Fibroblast of lung (primary cell): ENCODE results near the gene CEP41. TPM values are rescaled to one million over a fixed set of nuclear protein-coding genes. Genes with fewer than 3 reads are reported as not detected.

Source experiments
- DNase-seq, 2 donors: peaks; one replicate each; pipeline versions ENCODE4 v3.0.0 to v3.0.0-alpha.2; 2010; ENCODE audit warnings: low read depth in 2 of 2
- H2AFZ ChIP-seq: 2 replicates; pipeline ENCODE4 v1.5.1; 2012; ENCODE audit warnings: low read length, control low read depth, inconsistent platforms
- H3K27ac ChIP-seq: 2 replicates; pipeline ENCODE4 v1.5.1; 2011; ENCODE audit warnings: low read length, control low read depth; ENCODE audit not compliant: insufficient read depth
- H3K27me3 ChIP-seq: 2 replicates; pipeline ENCODE4 v1.5.1; 2011; ENCODE audit warnings: mild to moderate bottlenecking, low read length; ENCODE audit not compliant: control insufficient read depth, insufficient read depth
- H3K36me3 ChIP-seq: 2 replicates; pipeline ENCODE4 v1.5.1; 2011; ENCODE audit warnings: low read length; ENCODE audit not compliant: control insufficient read depth, insufficient read depth
- H3K4me1 ChIP-seq: 2 replicates; pipeline ENCODE4 v1.5.1; 2011; ENCODE audit warnings: low read length; ENCODE audit not compliant: control insufficient read depth, insufficient read depth; ENCODE audit errors: extremely low read depth
- H3K4me2 ChIP-seq: 2 replicates; pipeline ENCODE4 v1.5.1; 2011; ENCODE audit warnings: low read length, control low read depth; ENCODE audit not compliant: insufficient read depth; ENCODE audit errors: extremely low read depth
- H3K4me3 ChIP-seq, 4 experiments: fragments of 200-600 bp in 1 of 4; sonication (generic) in 1 of 4; replicated peaks in 1 of 4; 2 replicates each; pipeline ENCODE4 v1.5.1; 2011 to 2016; ENCODE audit warnings: low read length in 4 of 4, low read depth in 3 of 4, mild to moderate bottlenecking in 3 of 4, control low read depth in 2 of 4, inconsistent platforms in 1 of 4, mixed read lengths in 1 of 4; ENCODE audit not compliant: insufficient read depth in 1 of 4; ENCODE audit errors: control extremely low read depth in 1 of 4
- H3K79me2 ChIP-seq: 2 replicates; pipeline ENCODE4 v1.5.1; 2012; ENCODE audit warnings: mild to moderate bottlenecking, low read length, inconsistent platforms; ENCODE audit not compliant: control insufficient read depth, insufficient read depth
- H3K9ac ChIP-seq: 2 replicates; pipeline ENCODE4 v1.5.1; 2011; ENCODE audit warnings: mild to moderate bottlenecking, low read length, control low read depth; ENCODE audit not compliant: insufficient read depth
- H3K9me3 ChIP-seq: 2 replicates; pipeline ENCODE4 v1.5.1; 2012; ENCODE audit warnings: low read depth, low read length; ENCODE audit not compliant: control insufficient read depth, insufficient read depth
- H4K20me1 ChIP-seq: 2 replicates; pipeline ENCODE4 v1.5.1; 2011; ENCODE audit warnings: low read length; ENCODE audit not compliant: control insufficient read depth, insufficient read depth; ENCODE audit errors: extremely low read depth
- EZH2 ChIP-seq: IDR thresholded peaks from 2 replicates; pipeline ENCODE4 v1.5.1; 2012; ENCODE audit warnings: low read length, control low read depth, mild to moderate bottlenecking; ENCODE audit errors: missing control alignments
- polyA plus RNA-seq, 2 donors: library from polyadenylated mRNA; depleted of rRNA in 1 of 2; stranded (reverse) in 1 of 2; unstranded in 1 of 2; fragments of >200 nt; gene quantifications; 2 replicates each; pipeline ENCODE4 v1.2.1, GENCODE V29; 2011 to 2012; ENCODE audit warnings: missing spikeins in 1 of 2
- total RNA-seq: library from RNA; depleted of rRNA; stranded (reverse); fragments of >200 nt; gene quantifications from 2 replicates; pipeline ENCODE4 v1.2.1, GENCODE V29; 2014
- TF ChIP-seq, protein P1 (sequence below), 2 donors: IDR thresholded peaks in 1 of 2; conservative IDR thresholded peaks in 1 of 2; 1 replicate in 1 of 2; 2 replicates in 1 of 2; pipeline ENCODE4 v1.5.1; 2011 to 2012; ENCODE audit warnings: low read length in 2 of 2, control low read depth in 1 of 2, inconsistent platforms in 1 of 2, low read depth in 1 of 2, mild to moderate bottlenecking in 1 of 2

CEP41 gene
- total and polyA plus RNA-seq, 2 donors (not counting 1 experiment from before 2014, with no cell fraction given) = 8.3 to 24.5 TPM

- Histone ChIP-seq H3K27me3 (no peaks in the 10 kb centered on the region), H4K20me1 (no peaks in the 10 kb centered on the region), H3K4me3 (peak overlapping the region; percentile 43 to 69 (median 56)), H3K4me2 (peak overlapping the region; percentile 88), H2AFZ (peak overlapping the region; percentile 85), H3K36me3 (no peaks in the 10 kb centered on the region), H3K9me3 (no peaks in the 10 kb centered on the region), H3K9ac (peak overlapping the region; percentile 8), H3K79me2 (peaks cover 2% of the 10 kb centered on the region), H3K27ac (peak overlapping the region; percentile 95), H3K4me1 (peaks cover 2% of the 10 kb centered on the region)
- DNase-seq = peak in 1 of 2 donors; percentile 39
- TF ChIP-seq, protein P1, sequence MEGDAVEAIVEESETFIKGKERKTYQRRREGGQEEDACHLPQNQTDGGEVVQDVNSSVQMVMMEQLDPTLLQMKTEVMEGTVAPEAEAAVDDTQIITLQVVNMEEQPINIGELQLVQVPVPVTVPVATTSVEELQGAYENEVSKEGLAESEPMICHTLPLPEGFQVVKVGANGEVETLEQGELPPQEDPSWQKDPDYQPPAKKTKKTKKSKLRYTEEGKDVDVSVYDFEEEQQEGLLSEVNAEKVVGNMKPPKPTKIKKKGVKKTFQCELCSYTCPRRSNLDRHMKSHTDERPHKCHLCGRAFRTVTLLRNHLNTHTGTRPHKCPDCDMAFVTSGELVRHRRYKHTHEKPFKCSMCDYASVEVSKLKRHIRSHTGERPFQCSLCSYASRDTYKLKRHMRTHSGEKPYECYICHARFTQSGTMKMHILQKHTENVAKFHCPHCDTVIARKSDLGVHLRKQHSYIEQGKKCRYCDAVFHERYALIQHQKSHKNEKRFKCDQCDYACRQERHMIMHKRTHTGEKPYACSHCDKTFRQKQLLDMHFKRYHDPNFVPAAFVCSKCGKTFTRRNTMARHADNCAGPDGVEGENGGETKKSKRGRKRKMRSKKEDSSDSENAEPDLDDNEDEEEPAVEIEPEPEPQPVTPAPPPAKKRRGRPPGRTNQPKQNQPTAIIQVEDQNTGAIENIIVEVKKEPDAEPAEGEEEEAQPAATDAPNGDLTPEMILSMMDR (conservative IDR thresholded peaks at IDR 0.05 in 1 of 2, IDR thresholded peaks at IDR 0.05 in 1 of 2; ENCODE audit: low read depth in 1 of 2, low read length in 2 of 2) = no peak
- TF ChIP-seq EZH2 = no peak
These were observed 623 bp upstream of the CEP41 start for GRCh38 chr7:130441408-130441869.

- Histone ChIP-seq H3K4me3 (no peak overlapping the region), H3K4me1 (peaks cover 16% of the 10 kb centered on the region), H3K27me3 (no peaks in the 10 kb centered on the region), H3K36me3 (no peaks in the 10 kb centered on the region), H4K20me1 (no peaks in the 10 kb centered on the region), H2AFZ (no peak overlapping the region), H3K79me2 (peaks cover 2% of the 10 kb centered on the region), H3K9ac (no peak overlapping the region), H3K9me3 (no peaks in the 10 kb centered on the region), H3K4me2 (no peak overlapping the region), H3K27ac (no peak overlapping the region)
- no peak for TF ChIP-seq EZH2
- TF ChIP-seq, protein P1 (conservative IDR thresholded peaks at IDR 0.05 in 1 of 2, IDR thresholded peaks at IDR 0.05 in 1 of 2; ENCODE audit: low read depth in 1 of 2, low read length in 2 of 2) = no peak
- no peak for DNase-seq
These were observed 4.6 kb downstream of the CEP41 start for GRCh38 chr7:130436253-130436652.

- Histone ChIP-seq H3K79me2 (peaks cover 2% of the 10 kb centered on the region), H3K27me3 (no peaks in the 10 kb centered on the region), H3K36me3 (no peaks in the 10 kb centered on the region), H3K27ac (no peak overlapping the region), H4K20me1 (no peaks in the 10 kb centered on the region), H3K9ac (no peak overlapping the region), H3K4me3 (no peak overlapping the region), H3K4me2 (no peak overlapping the region), H2AFZ (no peak overlapping the region), H3K4me1 (peaks cover 16% of the 10 kb centered on the region), H3K9me3 (no peaks in the 10 kb centered on the region)
- no peak for DNase-seq
- no peak for TF ChIP-seq EZH2
- TF ChIP-seq, protein P1 (conservative IDR thresholded peaks at IDR 0.05 in 1 of 2, IDR thresholded peaks at IDR 0.05 in 1 of 2; ENCODE audit: low read depth in 1 of 2, low read length in 2 of 2) = no peak
These were observed 5.4 kb downstream of the CEP41 start for GRCh38 chr7:130435311-130435854.
